SU-DHL-6 (cell line): Measurements from ENCODE around the gene RBM33.

Experiments
- EZH2phosphoT487 ChIP-seq: fragments of 200-600 bp; sonication (generic), shearing (Covaris generic); conservative IDR thresholded peaks from 2 replicates; pipeline ENCODE4 v1.6.1; 2018; ENCODE audit warnings: mild to moderate bottlenecking, antibody characterized with exemption, low read length, moderate library complexity, mixed read lengths
- TF ChIP-seq, protein P1 (sequence below): fragments of 200-600 bp; sonication (generic); IDR thresholded peaks from one replicate; pipeline ENCODE4 v1.5.1; 2017; ENCODE audit warnings: antibody characterized with exemption, mild to moderate bottlenecking, low read length, moderate library complexity; ENCODE audit not compliant: insufficient read depth, poor library complexity, severe bottlenecking

DNA sequence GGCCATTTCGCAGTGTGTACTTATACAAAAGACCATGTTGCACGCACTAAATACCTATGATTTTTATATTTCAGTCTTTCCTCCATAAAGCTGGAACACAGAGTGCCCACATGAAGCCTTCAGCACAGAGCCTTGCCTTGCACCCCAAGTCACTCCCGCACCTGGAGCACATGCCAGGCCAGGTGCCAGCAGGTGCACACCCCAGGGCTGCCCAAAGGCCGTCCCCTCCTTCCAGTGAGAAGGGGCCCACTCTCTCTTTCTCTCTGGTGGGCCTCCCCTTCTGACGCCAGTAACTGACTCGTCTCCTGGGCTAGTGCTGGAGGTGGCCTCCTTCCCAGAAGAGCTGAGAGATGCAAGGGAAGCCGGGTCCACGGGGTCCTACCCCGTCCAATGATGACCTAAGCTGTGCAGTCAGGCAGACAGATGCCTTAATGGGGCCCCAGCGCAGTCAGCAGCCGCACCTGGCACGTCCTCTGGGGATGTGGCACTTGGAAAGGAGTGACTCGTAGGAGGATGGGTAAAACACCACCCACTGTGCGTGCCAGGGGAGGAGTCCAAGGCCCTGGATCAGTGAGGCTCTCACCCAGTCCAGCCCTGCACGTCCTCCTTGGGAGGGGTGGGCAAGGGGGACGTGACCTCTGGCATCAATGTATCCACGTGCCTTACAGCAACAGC, 185.5 kb downstream of the RBM33 start:
- TF ChIP-seq, protein P1, sequence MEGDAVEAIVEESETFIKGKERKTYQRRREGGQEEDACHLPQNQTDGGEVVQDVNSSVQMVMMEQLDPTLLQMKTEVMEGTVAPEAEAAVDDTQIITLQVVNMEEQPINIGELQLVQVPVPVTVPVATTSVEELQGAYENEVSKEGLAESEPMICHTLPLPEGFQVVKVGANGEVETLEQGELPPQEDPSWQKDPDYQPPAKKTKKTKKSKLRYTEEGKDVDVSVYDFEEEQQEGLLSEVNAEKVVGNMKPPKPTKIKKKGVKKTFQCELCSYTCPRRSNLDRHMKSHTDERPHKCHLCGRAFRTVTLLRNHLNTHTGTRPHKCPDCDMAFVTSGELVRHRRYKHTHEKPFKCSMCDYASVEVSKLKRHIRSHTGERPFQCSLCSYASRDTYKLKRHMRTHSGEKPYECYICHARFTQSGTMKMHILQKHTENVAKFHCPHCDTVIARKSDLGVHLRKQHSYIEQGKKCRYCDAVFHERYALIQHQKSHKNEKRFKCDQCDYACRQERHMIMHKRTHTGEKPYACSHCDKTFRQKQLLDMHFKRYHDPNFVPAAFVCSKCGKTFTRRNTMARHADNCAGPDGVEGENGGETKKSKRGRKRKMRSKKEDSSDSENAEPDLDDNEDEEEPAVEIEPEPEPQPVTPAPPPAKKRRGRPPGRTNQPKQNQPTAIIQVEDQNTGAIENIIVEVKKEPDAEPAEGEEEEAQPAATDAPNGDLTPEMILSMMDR, result no peak
- no peak for TF ChIP-seq EZH2phosphoT487
